ENCODE measurements around the gene PRDM7. TPM values are rescaled to one million over a fixed set of nuclear protein-coding genes. Genes with fewer than 3 reads are reported as not detected.
A peak's percentile ranks its signal among the peaks of the same experiment; 100 is the strongest.
"Not testable (repeated sequence)": the region's sequence is repeated elsewhere in the genome, so short reads cannot be mapped to it uniquely, and the experiment has no call there.

Gene PRDM7
- polyA plus RNA-seq, 2 of the 4 experiments (the other 2 are of a cell fraction) = not detected

GRCh38 chr16:90057738-90058173 lies 19.4 kb downstream of the PRDM7 start:
- H3K27ac ChIP-seq = no peak overlapping the region; a peak in 1 of 6 replicates
- 39% methylated on average over 7 of the region's 8 CpGs for WGBS (ENCODE audit: missing lambda C conversion rate)
- peaks cover 30% of the 10 kb centered on the region for H3K9me3 ChIP-seq
- ATAC-seq = peak in 1 of 2 experiments; percentile 67; a peak in 3 of 6 replicates
- no peak for DNase-seq (ENCODE audit: low read depth in 1 of 2, low spot score in 1 of 2)
- FAIRE-seq = no peak
- no peak overlapping the region for H3K4me3 ChIP-seq
- H3K4me2 ChIP-seq = no peak overlapping the region
- H3K4me1 ChIP-seq = peaks cover 8% of the 10 kb centered on the region; the same call in 1 of the 3 replicates
- TF ChIP-seq E2F6 (IDR thresholded peaks at IDR 0.05; ENCODE audit: borderline replicate concordance, low read depth) (no peak), CEBPB (IDR thresholded peaks at IDR 0.05) (peak; percentile 29 to 59; a peak in 2 of 4 replicates)
- ChIA-PET POLR2A (no interaction called here), CTCF (interaction anchor here (1.0 kb wide), 1 partner anchor 40 kb away, joined by 3 read pairs; no protein-coding TSS in a partner anchor)

- CTCF ChIA-PET = interaction anchor here (2.5 kb wide), 1 partner anchor 25 kb away, joined by 12 read pairs; no protein-coding TSS in a partner anchor
- H3K9me3 ChIP-seq = peaks cover 30% of the 10 kb centered on the region
- 60% methylated on average over 15 of the region's 15 CpGs for WGBS (ENCODE audit: missing lambda C conversion rate)
Measured at GRCh38 chr16:90056521-90056920, 20.6 kb downstream of the PRDM7 start.

GRCh38 chr16:90055371-90055770 lies 21.8 kb downstream of the PRDM7 start:
- no peak overlapping the region for H3K4me2 ChIP-seq
- H3K4me3 ChIP-seq = no peak overlapping the region
- FAIRE-seq (no peak), ATAC-seq (no peak), DNase-seq (ENCODE audit: low read depth in 1 of 2, low spot score in 1 of 2) (no peak)
- H3K9me3 ChIP-seq = peaks cover 30% of the 10 kb centered on the region
- peaks cover 8% of the 10 kb centered on the region; the same call in 1 of the 3 replicates for H3K4me1 ChIP-seq
- POLR2A ChIA-PET = no interaction called here
- H3K27ac ChIP-seq = no peak overlapping the region
- WGBS (ENCODE audit: missing lambda C conversion rate) = 44% methylated on average over 4 of the region's 4 CpGs
- TF ChIP-seq RNF2 (IDR thresholded peaks at IDR 0.05; ENCODE audit: borderline replicate concordance, low read depth) (no peak), HOXA7 (CRISPR knock-in tag; IDR thresholded peaks at IDR 0.05) (no peak), HOXB5 (CRISPR knock-in tag; IDR thresholded peaks at IDR 0.05) (no peak), PBX3 (IDR thresholded peaks at IDR 0.05) (no peak), CTCF (IDR thresholded peaks at IDR 0.05) (no peak), RFX5 (IDR thresholded peaks at IDR 0.05) (no peak), MAFK (IDR thresholded peaks at IDR 0.05; ENCODE audit: partially characterized antibody) (no peak), ZC3H11A (IDR thresholded peaks at IDR 0.05) (no peak), RARB (CRISPR knock-in tag; IDR thresholded peaks at IDR 0.05) (no peak), HDAC2 (IDR thresholded peaks at IDR 0.05) (no peak), ESRRA (IDR thresholded peaks at IDR 0.05; ENCODE audit: borderline replicate concordance, low read length) (no peak), CHD2 (IDR thresholded peaks at IDR 0.05; ENCODE audit: low read length, partially characterized antibody) (no peak)
- CTCF ChIA-PET = interaction anchor here (0.8 to 2.5 kb wide), 2 partner anchors 16 to 26 kb away, joined by 3 to 12 read pairs; no protein-coding TSS in a partner anchor

More at GRCh38 chr16:90056521-90056920, 20.6 kb downstream of the PRDM7 start:
- H3K27ac ChIP-seq; H3K4me2 ChIP-seq; H3K4me3 ChIP-seq; H3K4me1 ChIP-seq; FAIRE-seq; ATAC-seq; POLR2A ChIA-PET; DNase-seq (ENCODE audit: low read depth in 1 of 2, low spot score in 1 of 2): not testable (repeated sequence)

- H3K4me1 ChIP-seq = peaks cover 8% of the 10 kb centered on the region; the same call in 1 of the 3 replicates
- no peak overlapping the region for H3K4me2 ChIP-seq
- 13% methylated on average over 4 of the region's 4 CpGs for WGBS (ENCODE audit: missing lambda C conversion rate)
- ATAC-seq (no peak), DNase-seq (ENCODE audit: low read depth in 1 of 2, low spot score in 1 of 2) (no peak), FAIRE-seq (no peak)
- POLR2A ChIA-PET = no interaction called here
- H3K9me3 ChIP-seq = peaks cover 30% of the 10 kb centered on the region
- H3K27ac ChIP-seq = no peak overlapping the region
- CTCF ChIA-PET = interaction anchor here (0.8 to 2.5 kb wide), 2 partner anchors 17 to 27 kb away, joined by 3 to 12 read pairs; no protein-coding TSS in a partner anchor
- TF ChIP-seq CBX2 (IDR thresholded peaks at IDR 0.05; ENCODE audit: borderline replicate concordance, low read depth) (no peak), ELK1 (IDR thresholded peaks at IDR 0.05; ENCODE audit: low read depth, low read length) (no peak), ZFP36 (IDR thresholded peaks at IDR 0.05; ENCODE audit: borderline replicate concordance, partially characterized antibody) (peak; percentile 97)
- H3K4me3 ChIP-seq = no peak overlapping the region
Measured at GRCh38 chr16:90054554-90054953, 22.6 kb downstream of the PRDM7 start.
